Measurements from ENCODE around the gene KSR1. TPM values are rescaled to one million over a fixed set of nuclear protein-coding genes. Genes with fewer than 3 reads are reported as not detected.

Gene KSR1
- total and polyA plus RNA-seq, 10 of the 15 experiments (the other 5 are each of a cell fraction or from before 2014, with no cell fraction given), result 0.97 to 66.6 (median 22.9) TPM

GRCh38 chr17:27519550-27519949, 63.3 kb downstream of the KSR1 start (continued):
- TF ChIP-seq LARP7 (IDR thresholded peaks at IDR 0.05), result no peak
- TF ChIP-seq BACH1 (IDR thresholded peaks at IDR 0.05; ENCODE audit: borderline replicate concordance), result no peak
- no peak for TF ChIP-seq MAX (IDR thresholded peaks at IDR 0.05; ENCODE audit: low read depth, low read length)
- TF ChIP-seq SUZ12 (IDR thresholded peaks at IDR 0.05; ENCODE audit: unreplicated experiment), result no peak
- TF ChIP-seq NR2C1 (IDR thresholded peaks at IDR 0.05), result no peak
- TF ChIP-seq ZBTB40 (IDR thresholded peaks at IDR 0.05; ENCODE audit: borderline replicate concordance), result no peak
- no peak for TF ChIP-seq SREBF1 (IDR thresholded peaks at IDR 0.05; ENCODE audit: low read length)
- TF ChIP-seq MTA2 (IDR thresholded peaks at IDR 0.05; ENCODE audit: low read depth), result peak; percentile 43; the same call in 1 of the 2 replicates
- TF ChIP-seq E4F1 (IDR thresholded peaks at IDR 0.05; ENCODE audit: borderline replicate concordance, partially characterized antibody), result no peak
- TF ChIP-seq CEBPZ (IDR thresholded peaks at IDR 0.05; ENCODE audit: low read depth, low read length), result no peak
- TF ChIP-seq PRDM15 (CRISPR knock-in tag; IDR thresholded peaks at IDR 0.05), result no peak
- no peak for TF ChIP-seq TAF1 (IDR thresholded peaks at IDR 0.05; ENCODE audit: borderline replicate concordance, low read depth, low read length)
- no peak for TF ChIP-seq STAT3 (IDR thresholded peaks at IDR 0.05; ENCODE audit: low read depth, low read length)
- TF ChIP-seq BRCA1 (IDR thresholded peaks at IDR 0.05; ENCODE audit: low read depth, low read length), result no peak
- TF ChIP-seq EED (IDR thresholded peaks at IDR 0.05; ENCODE audit: low read depth), result peak; percentile 64; the same call in 1 of the 2 replicates

Measured in GM12878 (cell line).